ENCODE data around the gene RBMS3. TPM values are rescaled to one million over a fixed set of nuclear protein-coding genes. Genes with fewer than 3 reads are reported as not detected.

The RBMS3 gene
- total RNA-seq, 1 experiment from 2014 or later, result 7.4 TPM

DNA sequence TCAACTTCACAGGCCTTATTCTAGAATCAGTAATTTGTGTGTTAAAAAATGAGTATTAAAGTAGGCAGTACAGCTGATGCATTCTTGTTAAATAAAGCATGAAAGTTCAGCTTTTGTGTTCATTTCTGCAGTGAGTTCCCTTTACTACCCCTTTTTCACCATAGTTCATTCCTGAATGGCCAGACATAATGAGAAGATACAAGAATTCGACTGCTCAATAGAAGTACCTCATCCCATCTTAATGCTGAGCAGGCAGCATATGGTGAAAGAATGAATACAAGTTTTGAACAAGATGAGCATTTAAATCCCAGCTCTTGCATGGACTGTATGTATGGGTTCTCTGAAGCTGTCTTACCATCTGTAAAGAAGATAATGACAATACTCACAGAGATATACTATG is 677.9 kb downstream of the RBMS3 start:
- Mint-ChIP-seq H3K27me3 (ENCODE audit: insufficient read depth, unreplicated experiment) (peaks cover 3% of the 10 kb centered on the region), H3K36me3 (ENCODE audit: insufficient read depth, unreplicated experiment) (no peaks in the 10 kb centered on the region), H3K4me1 (ENCODE audit: low read depth, unreplicated experiment) (no peaks in the 10 kb centered on the region), H3K4me3 (ENCODE audit: unreplicated experiment) (no peak overlapping the region), H3K9me3 (ENCODE audit: unreplicated experiment) (no peaks in the 10 kb centered on the region), H3K27ac (ENCODE audit: unreplicated experiment) (no peak overlapping the region)
- ChIA-PET POLR2A (no interaction called here), CTCF (no interaction called here)
- no peaks in the 10 kb centered on the region for H3K27me3 ChIP-seq (replicated peaks; ENCODE audit: control insufficient read depth, insufficient read depth, low read length)
- no peaks in the 10 kb centered on the region for H3K4me1 ChIP-seq
- no peaks in the 10 kb centered on the region for H3K36me3 ChIP-seq (ENCODE audit: control insufficient read depth, insufficient read depth, low read length)
- BruUV-seq (replicated peaks), result no TSS peak
- intact Hi-C loops (cut with micrococcal nuclease; ENCODE audit: unreplicated experiment), result no loop called here
- no peaks in the 10 kb centered on the region for H3K9me3 ChIP-seq
- DNase-seq, result no peak
- H3K4me3 ChIP-seq (ENCODE audit: low read depth, low read length), result no peak overlapping the region
- TF ChIP-seq, protein P1, sequence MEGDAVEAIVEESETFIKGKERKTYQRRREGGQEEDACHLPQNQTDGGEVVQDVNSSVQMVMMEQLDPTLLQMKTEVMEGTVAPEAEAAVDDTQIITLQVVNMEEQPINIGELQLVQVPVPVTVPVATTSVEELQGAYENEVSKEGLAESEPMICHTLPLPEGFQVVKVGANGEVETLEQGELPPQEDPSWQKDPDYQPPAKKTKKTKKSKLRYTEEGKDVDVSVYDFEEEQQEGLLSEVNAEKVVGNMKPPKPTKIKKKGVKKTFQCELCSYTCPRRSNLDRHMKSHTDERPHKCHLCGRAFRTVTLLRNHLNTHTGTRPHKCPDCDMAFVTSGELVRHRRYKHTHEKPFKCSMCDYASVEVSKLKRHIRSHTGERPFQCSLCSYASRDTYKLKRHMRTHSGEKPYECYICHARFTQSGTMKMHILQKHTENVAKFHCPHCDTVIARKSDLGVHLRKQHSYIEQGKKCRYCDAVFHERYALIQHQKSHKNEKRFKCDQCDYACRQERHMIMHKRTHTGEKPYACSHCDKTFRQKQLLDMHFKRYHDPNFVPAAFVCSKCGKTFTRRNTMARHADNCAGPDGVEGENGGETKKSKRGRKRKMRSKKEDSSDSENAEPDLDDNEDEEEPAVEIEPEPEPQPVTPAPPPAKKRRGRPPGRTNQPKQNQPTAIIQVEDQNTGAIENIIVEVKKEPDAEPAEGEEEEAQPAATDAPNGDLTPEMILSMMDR (IDR thresholded peaks at IDR 0.05; ENCODE audit: insufficient read depth in 1 of 2, low read depth in 1 of 2, low read length in 1 of 2, severe bottlenecking in 1 of 2, unreplicated experiment in 1 of 2), result no peak

DNA sequence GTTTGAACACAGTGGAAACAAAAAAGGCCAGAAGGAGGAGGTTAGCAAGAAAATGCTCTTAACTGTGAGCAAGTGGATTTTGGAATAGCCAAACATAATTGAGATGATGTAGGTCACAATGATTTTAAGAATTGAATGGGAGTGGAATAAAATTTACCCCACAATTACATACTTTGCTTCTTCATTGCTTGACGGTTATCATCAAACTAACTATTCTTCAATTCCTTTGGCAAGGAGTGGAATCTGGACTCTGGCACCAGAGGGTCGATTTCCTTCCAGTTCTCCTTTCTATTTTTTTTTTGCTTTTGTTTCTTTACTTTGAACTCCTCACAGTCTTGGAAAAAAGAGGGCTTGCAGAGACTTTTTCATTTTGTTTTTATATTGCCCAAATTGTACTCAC is 691.0 kb downstream of the RBMS3 start:
- no peak for DNase-seq
- Histone ChIP-seq H3K36me3 (ENCODE audit: control insufficient read depth, insufficient read depth, low read length) (no peaks in the 10 kb centered on the region), H3K27me3 (replicated peaks; ENCODE audit: control insufficient read depth, insufficient read depth, low read length) (no peaks in the 10 kb centered on the region), H3K4me3 (ENCODE audit: low read depth, low read length) (no peak overlapping the region), H3K4me1 (no peaks in the 10 kb centered on the region), H3K9me3 (no peaks in the 10 kb centered on the region)
- Mint-ChIP-seq H3K27ac (ENCODE audit: unreplicated experiment) (no peak overlapping the region), H3K4me1 (ENCODE audit: low read depth, unreplicated experiment) (no peaks in the 10 kb centered on the region), H3K36me3 (ENCODE audit: insufficient read depth, unreplicated experiment) (no peaks in the 10 kb centered on the region), H3K27me3 (ENCODE audit: insufficient read depth, unreplicated experiment) (peaks cover 10% of the 10 kb centered on the region), H3K4me3 (ENCODE audit: unreplicated experiment) (no peak overlapping the region), H3K9me3 (ENCODE audit: unreplicated experiment) (no peaks in the 10 kb centered on the region)
- TF ChIP-seq, protein P1 (IDR thresholded peaks at IDR 0.05; ENCODE audit: insufficient read depth in 1 of 2, low read depth in 1 of 2, low read length in 1 of 2, severe bottlenecking in 1 of 2, unreplicated experiment in 1 of 2), result no peak
- no TSS peak for BruUV-seq (replicated peaks)
- POLR2A ChIA-PET, result no interaction called here
- intact Hi-C loops (cut with micrococcal nuclease; ENCODE audit: unreplicated experiment), result no loop called here
- CTCF ChIA-PET, result interaction anchor here (0.6 kb wide), 1 partner anchor 292 kb away, joined by 3 read pairs; no protein-coding TSS in a partner anchor

DNA sequence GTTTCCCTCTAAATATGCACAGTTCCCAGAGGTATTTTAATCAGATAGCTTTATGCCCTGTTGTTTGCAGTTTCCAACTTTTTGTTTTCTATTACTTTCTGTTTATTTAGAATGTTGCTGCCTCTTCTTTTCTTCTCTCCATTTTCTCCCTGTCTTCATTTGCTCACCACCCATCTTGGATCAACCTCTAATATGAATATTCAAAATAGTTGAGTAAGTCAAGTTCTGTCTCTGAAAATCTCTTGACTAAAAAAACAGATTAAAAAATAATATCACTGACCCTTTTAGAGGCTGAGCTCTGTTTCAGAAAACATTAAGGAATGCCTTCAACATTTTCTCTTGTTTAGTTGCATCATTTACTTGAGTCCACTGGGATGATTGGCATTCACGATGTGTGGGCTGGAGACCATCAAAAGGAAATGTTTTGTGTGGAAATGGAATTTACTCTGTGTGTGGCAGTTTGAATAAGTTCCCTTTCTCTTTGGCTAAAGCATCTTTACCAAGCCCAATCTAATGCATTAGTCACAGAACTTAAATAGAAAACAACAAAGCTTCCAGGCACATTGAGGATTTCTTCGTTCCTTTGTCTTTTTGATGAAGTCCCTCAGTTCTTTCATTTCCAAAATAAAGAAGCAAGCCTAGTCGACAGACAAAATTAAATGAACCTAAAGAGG is 691.6 kb downstream of the RBMS3 start:
- TF ChIP-seq, protein P1 (IDR thresholded peaks at IDR 0.05; ENCODE audit: insufficient read depth in 1 of 2, low read depth in 1 of 2, low read length in 1 of 2, severe bottlenecking in 1 of 2, unreplicated experiment in 1 of 2), result no peak
- intact Hi-C loops (cut with micrococcal nuclease; ENCODE audit: unreplicated experiment), result no loop called here
- Histone ChIP-seq H3K27me3 (replicated peaks; ENCODE audit: control insufficient read depth, insufficient read depth, low read length) (no peaks in the 10 kb centered on the region), H3K4me3 (ENCODE audit: low read depth, low read length) (no peak overlapping the region), H3K4me1 (no peaks in the 10 kb centered on the region), H3K36me3 (ENCODE audit: control insufficient read depth, insufficient read depth, low read length) (no peaks in the 10 kb centered on the region), H3K9me3 (no peaks in the 10 kb centered on the region)
- no peak overlapping the region for H3K4me3 Mint-ChIP-seq (ENCODE audit: unreplicated experiment)
- no peaks in the 10 kb centered on the region for H3K9me3 Mint-ChIP-seq (ENCODE audit: unreplicated experiment)
- H3K36me3 Mint-ChIP-seq (ENCODE audit: insufficient read depth, unreplicated experiment), result no peaks in the 10 kb centered on the region
- peaks cover 9% of the 10 kb centered on the region for H3K27me3 Mint-ChIP-seq (ENCODE audit: insufficient read depth, unreplicated experiment)
- H3K4me1 Mint-ChIP-seq (ENCODE audit: low read depth, unreplicated experiment), result no peaks in the 10 kb centered on the region
- DNase-seq, result no peak
- POLR2A ChIA-PET, result no interaction called here
- H3K27ac Mint-ChIP-seq (ENCODE audit: unreplicated experiment), result no peak overlapping the region
- CTCF ChIA-PET, result no interaction called here
- BruUV-seq (replicated peaks), result no TSS peak

All from Caco-2 (cell line).